Skeletal muscle tissue (tissue), 4 donors: ENCODE results near the gene GPSM1. TPM values are rescaled to one million over a fixed set of nuclear protein-coding genes. Genes with fewer than 3 reads are reported as not detected.

Experiments used
- H3K27ac ChIP-seq: one replicate; pipeline ENCODE4 v1.7.0; 2013; ENCODE audit warnings: mild to moderate bottlenecking, low read depth, low read length, inconsistent platforms
- H3K27me3 ChIP-seq, 3 donors: one replicate each; pipeline ENCODE4 v1.7.0; 2013; ENCODE audit warnings: low read length in 3 of 3; ENCODE audit not compliant: control insufficient read depth in 3 of 3, insufficient read depth in 3 of 3
- H3K36me3 ChIP-seq, 3 donors: one replicate each; pipeline ENCODE4 v1.7.0; 2013; ENCODE audit warnings: low read length in 3 of 3; ENCODE audit not compliant: control insufficient read depth in 3 of 3, insufficient read depth in 3 of 3
- H3K4me1 ChIP-seq, 3 donors: one replicate each; pipeline ENCODE4 v1.7.0; 2013; ENCODE audit warnings: low read length in 3 of 3, mild to moderate bottlenecking in 3 of 3; ENCODE audit not compliant: control insufficient read depth in 3 of 3, insufficient read depth in 3 of 3
- H3K4me3 ChIP-seq, 3 donors: one replicate each; pipeline ENCODE4 v1.7.0; 2013; ENCODE audit warnings: low read length in 3 of 3
- H3K9ac ChIP-seq, 3 donors: one replicate each; pipeline ENCODE4 v1.7.0; 2013; ENCODE audit warnings: low read length in 3 of 3, mild to moderate bottlenecking in 3 of 3, moderate library complexity in 2 of 3, low read depth in 1 of 3
- H3K9me3 ChIP-seq, 3 donors: one replicate each; pipeline ENCODE4 v1.7.0; 2013; ENCODE audit warnings: low read length in 3 of 3; ENCODE audit not compliant: control insufficient read depth in 3 of 3
- total RNA-seq: library from RNA; depleted of rRNA; stranded (reverse); fragments of >200 nt; gene quantifications from one replicate; pipeline ENCODE4 v1.2.3, GENCODE V29; 2014
- donor health status: Osteomylitis.

The GPSM1 gene
- total RNA-seq, 1 donor from 2014 or later, result 14.1 TPM

GRCh38 chr9:136310273-136311030 is 16.9 kb upstream of the GPSM1 start:
- H3K36me3 ChIP-seq, result no peaks in the 10 kb centered on the region
- no peak overlapping the region for H3K9ac ChIP-seq
- H3K9me3 ChIP-seq, result peaks cover 0 to 2% (median 2%) of the 10 kb centered on the region in 3 donors
- H3K27ac ChIP-seq, result no peak overlapping the region
- no peak overlapping the region for H3K4me3 ChIP-seq
- peaks cover 46 to 64% (median 51%) of the 10 kb centered on the region in 3 donors for H3K27me3 ChIP-seq
- H3K4me1 ChIP-seq, result no peaks in the 10 kb centered on the region

- H3K27me3 ChIP-seq, result peaks cover 46 to 56% (median 47%) of the 10 kb centered on the region in 3 donors
- no peaks in the 10 kb centered on the region for H3K4me1 ChIP-seq
- H3K36me3 ChIP-seq, result no peaks in the 10 kb centered on the region
- H3K9ac ChIP-seq, result no peak overlapping the region
- peaks cover 0 to 2% (median 2%) of the 10 kb centered on the region in 3 donors for H3K9me3 ChIP-seq
- no peak overlapping the region for H3K27ac ChIP-seq
- no peak overlapping the region for H3K4me3 ChIP-seq
Measured at GRCh38 chr9:136311051-136312008, 16.0 kb upstream of the GPSM1 start.

- H3K9ac ChIP-seq, result no peak overlapping the region
- H3K27me3 ChIP-seq, result peaks cover 44 to 50% (median 45%) of the 10 kb centered on the region in 3 donors
- H3K9me3 ChIP-seq, result peaks cover 0 to 2% (median 2%) of the 10 kb centered on the region in 3 donors
Measured at GRCh38 chr9:136312009-136312375, 15.3 kb upstream of the GPSM1 start.

GRCh38 chr9:136312436-136312835 is 14.9 kb upstream of the GPSM1 start:
- Histone ChIP-seq H3K27ac (no peak overlapping the region), H3K36me3 (no peaks in the 10 kb centered on the region), H3K9ac (no peak overlapping the region), H3K9me3 (peaks cover 0 to 2% (median 2%) of the 10 kb centered on the region in 3 donors), H3K4me1 (no peaks in the 10 kb centered on the region), H3K27me3 (peaks cover 40 to 46% (median 41%) of the 10 kb centered on the region in 3 donors), H3K4me3 (no peak overlapping the region)

More at GRCh38 chr9:136312009-136312375, 15.3 kb upstream of the GPSM1 start:
- Histone ChIP-seq H3K4me1 (no peaks in the 10 kb centered on the region), H3K27ac (no peak overlapping the region), H3K4me3 (no peak overlapping the region), H3K36me3 (no peaks in the 10 kb centered on the region)

- Histone ChIP-seq H3K4me1 (no peaks in the 10 kb centered on the region), H3K27me3 (peaks cover 32 to 38% (median 38%) of the 10 kb centered on the region in 3 donors), H3K36me3 (no peaks in the 10 kb centered on the region), H3K27ac (no peak overlapping the region), H3K4me3 (no peak overlapping the region), H3K9ac (no peak overlapping the region), H3K9me3 (peaks cover 0 to 2% (median 2%) of the 10 kb centered on the region in 3 donors)
Measured at GRCh38 chr9:136313111-136314055, 14.0 kb upstream of the GPSM1 start.

GRCh38 chr9:136314056-136314416 is 13.3 kb upstream of the GPSM1 start:
- H3K27ac ChIP-seq, result no peak overlapping the region
- no peaks in the 10 kb centered on the region for H3K36me3 ChIP-seq
- peaks cover 25 to 32% (median 32%) of the 10 kb centered on the region in 3 donors for H3K27me3 ChIP-seq
- no peaks in the 10 kb centered on the region for H3K4me1 ChIP-seq
- no peak overlapping the region for H3K9ac ChIP-seq
- no peak overlapping the region for H3K4me3 ChIP-seq
- H3K9me3 ChIP-seq, result peaks cover 0 to 2% (median 2%) of the 10 kb centered on the region in 3 donors

GRCh38 chr9:136314944-136315343 is 12.4 kb upstream of the GPSM1 start:
- Histone ChIP-seq H3K4me3 (no peak overlapping the region), H3K4me1 (no peaks in the 10 kb centered on the region), H3K27me3 (peaks cover 16 to 25% (median 23%) of the 10 kb centered on the region in 3 donors), H3K9me3 (peaks cover 0 to 2% (median 2%) of the 10 kb centered on the region in 3 donors), H3K9ac (no peak overlapping the region), H3K36me3 (no peaks in the 10 kb centered on the region), H3K27ac (no peak overlapping the region)

- Histone ChIP-seq H3K4me3 (no peak overlapping the region), H3K4me1 (no peaks in the 10 kb centered on the region), H3K9ac (no peak overlapping the region), H3K27me3 (peaks cover 2 to 13% (median 10%) of the 10 kb centered on the region in 3 donors), H3K27ac (no peak overlapping the region), H3K36me3 (no peaks in the 10 kb centered on the region), H3K9me3 (peaks cover 0 to 3% (median 2%) of the 10 kb centered on the region in 3 donors)
Measured at GRCh38 chr9:136316271-136316751, 11.0 kb upstream of the GPSM1 start.
